ENCODE measurements around the gene ZMAT5. TPM values are rescaled to one million over a fixed set of nuclear protein-coding genes. Genes with fewer than 3 reads are reported as not detected.

Gene ZMAT5
- total and polyA plus RNA-seq, 9 of the 15 experiments (the other 6 are each of a cell fraction or from before 2014, with no cell fraction given) = 2.0 to 25.2 (median 11.9) TPM

- TF ChIP-seq CREB3L1 (IDR thresholded peaks at IDR 0.05; ENCODE audit: borderline replicate concordance, low read depth) (no peak), E4F1 (CRISPR knock-in tag; IDR thresholded peaks at IDR 0.05; ENCODE audit: borderline replicate concordance) (no peak), ZNF398 (CRISPR knock-in tag; IDR thresholded peaks at IDR 0.05) (no peak), MBD2 (IDR thresholded peaks at IDR 0.05; ENCODE audit: borderline replicate concordance, low read depth) (no peak), ZNF143 (CRISPR knock-in tag; IDR thresholded peaks at IDR 0.05) (no peak), ZNF280B (CRISPR knock-in tag; IDR thresholded peaks at IDR 0.05) (no peak), CREB3 (tag; conservative IDR thresholded peaks at IDR 0.05; ENCODE audit: low read depth) (no peak), ZNF75A (CRISPR knock-in tag; IDR thresholded peaks at IDR 0.05) (no peak), SPI1 (IDR thresholded peaks at IDR 0.05; ENCODE audit: borderline replicate concordance, low read depth, low read length) (no peak), ELK1 (CRISPR knock-in tag; IDR thresholded peaks at IDR 0.05) (no peak), PATZ1 (CRISPR knock-in tag; IDR thresholded peaks at IDR 0.05; ENCODE audit: borderline replicate concordance) (no peak)
These were observed 6.4 kb upstream of the ZMAT5 start (continued) for GRCh38 chr22:29773233-29773632.
